Ishikawa (cell line): ENCODE data around the gene CST8.

Experiments used
- CEBPB ChIP-seq: IDR thresholded peaks from 2 replicates; pipeline ENCODE4 v1.6.1; 2012
- CREB1 ChIP-seq: IDR thresholded peaks from 2 replicates; pipeline ENCODE4 v1.6.1; 2012; ENCODE audit warnings: low read depth
- EGR1 ChIP-seq: IDR thresholded peaks from 2 replicates; pipeline ENCODE4 v1.6.1; 2012
- EP300 ChIP-seq: IDR thresholded peaks from 2 replicates; pipeline ENCODE4 v1.6.1; 2012; ENCODE audit warnings: borderline replicate concordance
- FOXM1 ChIP-seq: IDR thresholded peaks from 2 replicates; pipeline ENCODE4 v1.6.1; 2012; ENCODE audit warnings: low read depth, borderline replicate concordance
- MAX ChIP-seq: IDR thresholded peaks from 2 replicates; pipeline ENCODE4 v1.6.1; 2012
- NFIC ChIP-seq: IDR thresholded peaks from 2 replicates; pipeline ENCODE4 v1.6.1; 2012
- RAD21 ChIP-seq: IDR thresholded peaks from 2 replicates; pipeline ENCODE4 v1.6.1; 2012; ENCODE audit warnings: low read depth
- REST ChIP-seq: IDR thresholded peaks from 2 replicates; pipeline ENCODE4 v1.6.1; 2012; ENCODE audit warnings: low read depth, mild to moderate bottlenecking
- TAF1 ChIP-seq: IDR thresholded peaks from 2 replicates; pipeline ENCODE4 v1.6.1; 2012; ENCODE audit warnings: low read depth, mild to moderate bottlenecking
- TCF12 ChIP-seq: IDR thresholded peaks from 2 replicates; pipeline ENCODE4 v1.6.1; 2012; ENCODE audit warnings: low read depth
- TEAD4 ChIP-seq: IDR thresholded peaks from 2 replicates; pipeline ENCODE4 v1.6.1; 2012
- USF1 ChIP-seq: IDR thresholded peaks from 2 replicates; pipeline ENCODE4 v1.6.1; 2012
- YY1 ChIP-seq: IDR thresholded peaks from 2 replicates; pipeline ENCODE4 v1.6.1; 2012; ENCODE audit warnings: low read depth
- ZBTB7A ChIP-seq: IDR thresholded peaks from 2 replicates; pipeline ENCODE4 v1.6.1; 2012; ENCODE audit warnings: low read depth

Gene CST8

GRCh38 chr20:23520185-23520584 is 29.3 kb downstream of the CST8 start:
- TF ChIP-seq EP300 (no peak), RAD21 (no peak), ZBTB7A (no peak), REST (no peak), CEBPB (no peak), MAX (no peak), TAF1 (no peak), EGR1 (no peak), FOXM1 (no peak), NFIC (no peak), USF1 (no peak), TEAD4 (no peak)

GRCh38 chr20:23524146-23524545 is 33.2 kb downstream of the CST8 start:
- no peak for TF ChIP-seq USF1
- TF ChIP-seq TCF12 = no peak
- TF ChIP-seq CEBPB = no peak
- TF ChIP-seq TAF1 = no peak
- TF ChIP-seq TEAD4 = no peak
- TF ChIP-seq ZBTB7A = no peak
- no peak for TF ChIP-seq MAX
- TF ChIP-seq YY1 = no peak
- no peak for TF ChIP-seq EP300
- TF ChIP-seq FOXM1 = no peak
- no peak for TF ChIP-seq RAD21
- no peak for TF ChIP-seq REST
- TF ChIP-seq EGR1 = no peak
- no peak for TF ChIP-seq NFIC
- no peak for TF ChIP-seq CREB1

- TF ChIP-seq FOXM1 (no peak), YY1 (no peak), TCF12 (no peak)
Measured at GRCh38 chr20:23526850-23527249, 35.9 kb downstream of the CST8 start.

- TF ChIP-seq TAF1 = no peak
- TF ChIP-seq TCF12 = no peak
- no peak for TF ChIP-seq NFIC
- TF ChIP-seq CEBPB = no peak
- no peak for TF ChIP-seq REST
- TF ChIP-seq TEAD4 = no peak
- TF ChIP-seq ZBTB7A = no peak
- TF ChIP-seq USF1 = no peak
- no peak for TF ChIP-seq RAD21
- no peak for TF ChIP-seq FOXM1
Measured at GRCh38 chr20:23528867-23529431, 38.0 kb downstream of the CST8 start.
